ENCODE measurements around the gene GMDS. TPM values are rescaled to one million over a fixed set of nuclear protein-coding genes. Genes with fewer than 3 reads are reported as not detected.

GMDS gene
- total and polyA plus RNA-seq, 2 of the 4 experiments (the other 2 are of a cell fraction), result 7.3 to 21.9 TPM

DNA sequence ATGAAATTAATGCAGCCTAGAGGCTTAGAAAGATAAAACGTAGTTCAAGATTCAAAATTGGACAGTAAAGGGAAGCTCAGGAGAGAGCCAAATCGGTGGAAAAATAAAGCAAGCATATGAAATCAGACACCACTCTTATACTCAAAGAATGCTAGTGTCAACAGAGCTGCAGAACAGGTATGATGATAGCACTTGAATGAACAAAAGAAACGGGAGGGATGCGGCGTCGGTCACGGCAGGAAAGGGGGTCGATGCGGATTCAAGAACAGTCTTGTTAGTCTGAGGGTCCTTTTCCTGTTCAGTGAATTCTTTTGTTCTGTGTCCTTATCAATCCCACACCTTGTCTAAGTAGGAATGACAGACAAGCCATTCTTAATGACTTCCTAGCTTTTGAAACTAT is 521.3 kb downstream of the GMDS start:
- in situ Hi-C loops (cut with MboI; ENCODE audit: low sequenced_read_pairs), result no loop called here

More for the DNA sequence above, 521.3 kb downstream of the GMDS start:
- H4K5ac ChIP-seq (ENCODE audit: low read depth, low read length), result no peak overlapping the region
- TF ChIP-seq SMC3 (IDR thresholded peaks at IDR 0.05; ENCODE audit: low read depth, low read length) (no peak), CHD1 (IDR thresholded peaks at IDR 0.05; ENCODE audit: low read depth, low read length) (no peak), RFX5 (IDR thresholded peaks at IDR 0.05; ENCODE audit: low read depth, low read length) (no peak), NFE2L2 (IDR thresholded peaks at IDR 0.05; ENCODE audit: low read depth, low read length) (no peak), MAFK (IDR thresholded peaks at IDR 0.05; ENCODE audit: low read depth, low read length) (no peak), MAZ (IDR thresholded peaks at IDR 0.05; ENCODE audit: borderline replicate concordance, low read depth, low read length) (no peak), RCOR1 (IDR thresholded peaks at IDR 0.05; ENCODE audit: insufficient replicate concordance, low read length) (no peak), CEBPB (IDR thresholded peaks at IDR 0.05; ENCODE audit: low read depth, low read length) (no peak)
- TF ChIP-seq, protein P1, sequence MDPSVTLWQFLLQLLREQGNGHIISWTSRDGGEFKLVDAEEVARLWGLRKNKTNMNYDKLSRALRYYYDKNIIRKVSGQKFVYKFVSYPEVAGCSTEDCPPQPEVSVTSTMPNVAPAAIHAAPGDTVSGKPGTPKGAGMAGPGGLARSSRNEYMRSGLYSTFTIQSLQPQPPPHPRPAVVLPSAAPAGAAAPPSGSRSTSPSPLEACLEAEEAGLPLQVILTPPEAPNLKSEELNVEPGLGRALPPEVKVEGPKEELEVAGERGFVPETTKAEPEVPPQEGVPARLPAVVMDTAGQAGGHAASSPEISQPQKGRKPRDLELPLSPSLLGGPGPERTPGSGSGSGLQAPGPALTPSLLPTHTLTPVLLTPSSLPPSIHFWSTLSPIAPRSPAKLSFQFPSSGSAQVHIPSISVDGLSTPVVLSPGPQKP (IDR thresholded peaks at IDR 0.05; ENCODE audit: borderline replicate concordance, low read depth, low read length), result no peak
- TF ChIP-seq, protein P2, sequence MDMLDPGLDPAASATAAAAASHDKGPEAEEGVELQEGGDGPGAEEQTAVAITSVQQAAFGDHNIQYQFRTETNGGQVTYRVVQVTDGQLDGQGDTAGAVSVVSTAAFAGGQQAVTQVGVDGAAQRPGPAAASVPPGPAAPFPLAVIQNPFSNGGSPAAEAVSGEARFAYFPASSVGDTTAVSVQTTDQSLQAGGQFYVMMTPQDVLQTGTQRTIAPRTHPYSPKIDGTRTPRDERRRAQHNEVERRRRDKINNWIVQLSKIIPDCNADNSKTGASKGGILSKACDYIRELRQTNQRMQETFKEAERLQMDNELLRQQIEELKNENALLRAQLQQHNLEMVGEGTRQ (IDR thresholded peaks at IDR 0.05; ENCODE audit: low read depth, low read length), result no peak
- no CpG with 5 or more reads among the region's 9 CpGs for WGBS, 2 experiments (ENCODE audit: extremely low coverage in 2 of 2, insufficient read length in 1 of 2)
- no peak overlapping the region for H2AK5ac ChIP-seq (ENCODE audit: low read depth, low read length)
- H3K9me1 ChIP-seq (ENCODE audit: insufficient read depth, low read length), result no peaks in the 10 kb centered on the region
- no peak overlapping the region for H4K91ac ChIP-seq (ENCODE audit: insufficient read depth, low read depth, low read length)
- ChIA-PET POLR2A (ENCODE audit: unreplicated experiment) (no interaction called here), CTCF (no interaction called here)
- no peak overlapping the region for H2BK15ac ChIP-seq (ENCODE audit: low read depth, low read length)
- no peak overlapping the region for H3K9ac ChIP-seq (ENCODE audit: low read depth, low read length)
- dilution Hi-C loops (cut with HindIII; ENCODE audit: low sequenced_read_pairs, unreplicated experiment), result no loop called here
- no peak for DNase-seq
- H3K18ac ChIP-seq (ENCODE audit: low read depth, low read length), result no peak overlapping the region
- no peaks in the 10 kb centered on the region for H3K9me3 ChIP-seq (ENCODE audit: control insufficient read depth, insufficient read depth, low read length)
- H3K27me3 ChIP-seq (ENCODE audit: control insufficient read depth, insufficient read depth, low read length), result no peaks in the 10 kb centered on the region
- no peaks in the 10 kb centered on the region for H4K20me1 ChIP-seq (ENCODE audit: insufficient read depth, low read length)
- no peaks in the 10 kb centered on the region for H3K36me3 ChIP-seq (ENCODE audit: control insufficient read depth, insufficient read depth, low read length)
- no peak overlapping the region for H3K4me2 ChIP-seq (ENCODE audit: low read depth, low read length)
- H3K27ac ChIP-seq (ENCODE audit: insufficient read depth, low read length), result no peak overlapping the region
- no TSS peak for BruUV-seq (replicated peaks)
- H3K4me1 ChIP-seq (ENCODE audit: control insufficient read depth, insufficient read depth, low read length), result peaks cover 4% of the 10 kb centered on the region; the same call in 1 of the 2 replicates
- no peak overlapping the region for H3K14ac ChIP-seq (replicated peaks; ENCODE audit: low read depth, low read length)
- H2BK120ac ChIP-seq (ENCODE audit: low read depth, low read length), result no peak overlapping the region
- no peak overlapping the region for H3K23ac ChIP-seq (ENCODE audit: low read depth, low read length)
- ATAC-seq (ENCODE audit: low read depth), result no peak
- H3K56ac ChIP-seq (ENCODE audit: extremely low read depth, insufficient read depth, low read length), result no peak overlapping the region
- no peak overlapping the region for H2AFZ ChIP-seq (replicated peaks; ENCODE audit: low read length, poor library complexity)
- H2AK9ac ChIP-seq (replicated peaks; ENCODE audit: low read depth, low read length, poor library complexity), result no peak overlapping the region
- no peak overlapping the region for H3K4me3 ChIP-seq (ENCODE audit: insufficient read depth, low read depth, low read length)
- no peak overlapping the region for H3K4ac ChIP-seq (ENCODE audit: low read depth, low read length)
- no peak overlapping the region for H2BK5ac ChIP-seq (ENCODE audit: low read depth, low read length, poor library complexity, severe bottlenecking)
- no peak overlapping the region for H4K8ac ChIP-seq (ENCODE audit: low read depth in 2 of 2, low read length in 2 of 2)
- no peaks in the 10 kb centered on the region for H3K79me1 ChIP-seq (ENCODE audit: low read depth in 1 of 2, low read length in 2 of 2)
- intact Hi-C loops (cut with micrococcal nuclease), result no loop called here
- no peak overlapping the region for H2BK20ac ChIP-seq (ENCODE audit: low read depth, low read length)
